LHCN-M2 (cell line): ENCODE data around the gene ERN2. TPM values are rescaled to one million over a fixed set of nuclear protein-coding genes. Genes with fewer than 3 reads are reported as not detected.

Experiments used
- DNase-seq: peaks from one replicate; pipeline ENCODE4 v3.0.0-alpha.2; 2012; ENCODE audit warnings: low read depth
- total RNA-seq: library from RNA; depleted of rRNA; stranded (reverse); fragments of >200 nt; gene quantifications from 2 replicates; pipeline ENCODE4 v1.2.3, GENCODE V29; 2014; rRNA removed

The ERN2 gene
- total RNA-seq, 1 experiment from 2014 or later: not detected

GRCh38 chr16:23640931-23641765 lies 71.9 kb downstream of the ERN2 start, which contains the start of the genes DCTN5 and PALB2:
TSS of gene DCTN5 (plus strand) at chr16:23641466. CDS start at chr16:23641543, 77 bp downstream.
TSS of gene PALB2 (minus strand) at chr16:23641310. CDS start at chr16:23641157, 153 bp downstream.
- peak; percentile 93 for DNase-seq

GRCh38 chr16:23640615-23640930 lies 72.4 kb downstream of the ERN2 start:
- DNase-seq: no peak

Other genes with a start within 250 kb of the ERN2 start
- 32.1 and 34.2 TPM in 2 replicates for gene GGA2, start 202.7 kb downstream of the ERN2 start, total RNA-seq
- 28.8 and 31.4 TPM in 2 replicates for gene EARS2, start 155.9 kb downstream of the ERN2 start, total RNA-seq
- gene UBFD1, start 155.5 kb downstream of the ERN2 start, total RNA-seq: 156 and 172 TPM in 2 replicates
- gene NDUFAB1, start 116.9 kb downstream of the ERN2 start, total RNA-seq: 100 and 116 TPM in 2 replicates
- 21.7 and 24.0 TPM in 2 replicates for gene PALB2, start 71.9 kb downstream of the ERN2 start, total RNA-seq
- gene DCTN5, start 71.8 kb downstream of the ERN2 start, total RNA-seq: 59.5 and 68.8 TPM in 2 replicates
- 101 and 102 TPM in 2 replicates for gene PLK1, start 34.3 kb downstream of the ERN2 start, total RNA-seq
- not detected in 2 replicates for gene CHP2, start 41.8 kb upstream of the ERN2 start, total RNA-seq
- not detected in 2 replicates for gene PRKCB, start 122.8 kb upstream of the ERN2 start, total RNA-seq